Activated T-helper 17 cell treated with anti-CD3 and anti-CD28 coated beads, Interleukin-2, amount 50 U/mL, for 72 hours (primary cell): ENCODE measurements around the gene POU6F1. TPM values are rescaled to one million over a fixed set of nuclear protein-coding genes. Genes with fewer than 3 reads are reported as not detected.

ENCODE experiments used
- ATAC-seq: fragments of 150-1000 bp; cut with Tn5 transposase; replicated peaks from 2 replicates; pipeline ENCODE4 v1.10.0; 2021; ENCODE audit warnings: mild to moderate bottlenecking, moderate library complexity
- H3K27ac Mint-ChIP-seq: one replicate; pipeline ENCODE4 v1.8.0; 2022; ENCODE audit warnings: mixed read lengths
- H3K27me3 Mint-ChIP-seq: one replicate; pipeline ENCODE4 v1.8.0; 2022; ENCODE audit warnings: mixed read lengths
- H3K36me3 Mint-ChIP-seq: one replicate; pipeline ENCODE4 v1.8.0; 2022; ENCODE audit warnings: low read depth, mild to moderate bottlenecking, mixed read lengths
- H3K4me1 Mint-ChIP-seq: one replicate; pipeline ENCODE4 v1.8.0; 2022; ENCODE audit warnings: mixed read lengths
- H3K4me3 Mint-ChIP-seq: one replicate; pipeline ENCODE4 v1.8.0; 2022; ENCODE audit warnings: mild to moderate bottlenecking, mixed read lengths
- H3K9me3 Mint-ChIP-seq: one replicate; pipeline ENCODE4 v1.8.0; 2022; ENCODE audit warnings: mixed read lengths
- total RNA-seq, 2 donors: library from RNA; stranded (reverse); gene quantifications; one replicate each; pipeline ENCODE4 v1.2.3, GENCODE V29; 2022

The POU6F1 gene
- total RNA-seq, 2 donors from 2014 or later = 6.9 to 25.2 TPM

DNA sequence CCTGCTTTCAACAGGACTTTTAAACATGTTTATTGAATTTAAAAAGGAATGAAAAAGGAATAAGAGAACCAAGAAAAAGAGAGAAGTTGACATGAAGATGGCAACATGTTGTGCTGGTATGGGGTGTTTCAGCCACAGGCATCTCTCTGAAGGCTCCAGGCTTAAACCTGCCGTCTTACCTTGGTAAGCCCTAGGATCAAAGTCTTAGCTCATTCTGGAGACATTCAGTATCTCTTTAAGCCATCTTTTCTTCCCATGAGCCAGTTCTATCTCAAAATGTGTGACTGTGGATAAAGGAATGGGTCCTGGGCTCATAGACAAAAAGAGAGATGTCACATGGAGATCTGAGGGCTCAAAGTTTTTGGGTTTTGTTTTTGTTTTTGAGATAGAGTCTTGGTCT is 43.4 kb downstream of the POU6F1 start:
- H3K27me3 Mint-ChIP-seq = no peaks in the 10 kb centered on the region
- no peak overlapping the region for H3K27ac Mint-ChIP-seq
- no peaks in the 10 kb centered on the region for H3K9me3 Mint-ChIP-seq
- H3K36me3 Mint-ChIP-seq = peaks cover 4% of the 10 kb centered on the region
- H3K4me3 Mint-ChIP-seq = no peak overlapping the region
- peaks cover 8% of the 10 kb centered on the region for H3K4me1 Mint-ChIP-seq
- no peak for ATAC-seq

DNA sequence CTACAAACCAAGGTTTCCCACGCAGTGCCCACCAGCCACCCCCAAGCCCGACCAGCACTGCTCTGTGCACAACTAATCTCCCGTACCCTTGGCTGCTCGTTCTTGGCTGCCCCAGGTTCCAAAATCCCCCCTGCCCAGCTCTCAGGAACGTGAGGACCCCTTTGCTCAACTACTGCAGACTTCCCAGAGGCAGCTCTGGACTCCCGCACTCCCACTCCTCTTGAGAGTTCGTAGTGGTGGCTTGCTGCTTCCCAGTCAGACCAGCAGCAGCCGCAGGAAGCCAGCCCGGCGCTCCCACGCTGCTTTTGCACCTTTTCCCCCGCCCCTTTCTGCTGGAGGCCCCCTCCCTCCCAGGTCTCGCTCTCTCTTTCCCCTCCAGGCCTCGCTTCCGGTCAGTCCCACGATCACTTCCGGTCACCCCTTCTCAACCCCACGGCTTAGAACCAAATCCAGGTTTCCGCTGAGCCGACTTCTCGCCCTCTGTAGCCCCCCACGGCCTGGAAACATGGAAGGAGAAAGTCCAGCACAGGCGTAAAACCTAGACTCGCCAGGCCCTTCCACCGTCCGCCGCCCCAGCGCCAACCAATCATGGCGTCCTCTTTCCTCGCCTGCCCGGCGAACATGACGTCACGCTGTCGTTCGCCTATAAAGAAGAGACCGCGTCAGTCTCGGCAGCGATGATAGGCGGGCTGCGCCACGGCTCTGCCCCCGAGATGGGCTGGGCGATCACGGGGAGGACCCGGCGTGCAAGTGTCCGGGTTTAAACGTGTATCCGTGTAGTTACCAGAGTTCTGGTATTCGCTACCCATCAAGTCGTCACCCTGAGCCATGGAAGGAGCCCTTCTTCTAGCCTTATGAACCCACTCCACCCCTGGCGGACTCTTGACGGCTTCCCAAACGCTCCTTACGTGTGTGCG is 45.1 kb downstream of the POU6F1 start, which contains the start of gene TFCP2:
Gene TFCP2, minus strand, starts transcription at position 621 of the 917 bp plus-strand sequence. CDS start 713 bp downstream, outside the sequence.
- Mint-ChIP-seq H3K27me3 (no peaks in the 10 kb centered on the region), H3K36me3 (peaks cover 9% of the 10 kb centered on the region), H3K4me1 (peaks cover 10% of the 10 kb centered on the region), H3K4me3 (no peak within 1 kb of the TSS), H3K9me3 (no peaks in the 10 kb centered on the region), H3K27ac (peak within 1 kb of the TSS; percentile 59)
- peak; percentile 98 for ATAC-seq

DNA sequence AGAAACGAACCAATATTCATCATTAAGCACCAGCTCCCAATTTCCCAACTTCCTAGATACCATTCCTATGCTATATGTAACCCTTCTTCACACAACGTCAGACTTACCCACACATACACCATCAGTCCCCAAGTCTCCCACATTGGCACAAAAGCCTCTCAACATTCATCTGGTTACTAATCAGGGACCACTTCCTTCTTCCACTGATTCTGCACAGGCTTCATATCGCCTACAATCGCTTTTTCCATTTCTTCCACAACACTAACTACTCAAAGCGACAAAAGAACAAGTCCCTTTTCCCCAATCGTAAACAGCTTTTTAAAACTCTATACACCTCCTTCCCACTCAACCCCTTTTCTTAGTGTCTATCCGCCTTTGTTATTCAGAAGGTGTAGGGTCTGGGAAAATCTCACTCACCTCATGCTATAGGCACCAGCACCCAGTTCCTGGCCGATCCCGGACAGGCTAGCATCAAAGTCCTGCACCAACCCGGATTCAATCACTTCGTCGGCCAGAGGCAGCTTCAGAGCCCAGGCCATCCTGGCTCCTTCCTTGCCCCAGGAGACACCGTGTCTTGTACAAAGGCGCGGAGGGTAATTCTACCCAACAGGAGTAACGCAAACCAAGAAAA is 45.9 kb downstream of the POU6F1 start:
- Mint-ChIP-seq H3K4me1 (peaks cover 14% of the 10 kb centered on the region), H3K36me3 (peaks cover 9% of the 10 kb centered on the region)
- ATAC-seq = peak; percentile 0

DNA sequence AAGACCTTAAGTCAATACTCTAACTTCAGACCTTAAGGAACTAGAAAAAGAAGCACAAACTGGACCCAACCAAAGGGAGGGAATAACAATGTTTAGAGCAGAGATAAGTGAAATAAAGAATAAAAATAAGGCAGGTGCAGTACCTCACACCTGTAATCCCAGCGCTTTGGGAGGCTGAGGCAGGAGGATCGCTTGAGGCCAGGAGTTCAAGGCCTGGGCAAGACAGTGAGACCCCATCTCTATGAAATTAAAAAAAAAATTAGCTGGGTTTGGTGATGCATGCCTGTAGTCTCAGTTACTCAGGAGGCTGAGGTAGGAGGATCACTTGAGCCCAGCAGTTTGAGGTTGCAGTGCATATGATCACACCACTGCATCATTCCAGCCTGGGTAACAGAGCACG is 54.1 kb downstream of the POU6F1 start:
- H3K27ac Mint-ChIP-seq = no peak overlapping the region
- no peak for ATAC-seq
- H3K27me3 Mint-ChIP-seq = no peaks in the 10 kb centered on the region
- H3K4me3 Mint-ChIP-seq = no peak overlapping the region
- peaks cover 16% of the 10 kb centered on the region for H3K4me1 Mint-ChIP-seq
- peaks cover 29% of the 10 kb centered on the region for H3K36me3 Mint-ChIP-seq
- no peaks in the 10 kb centered on the region for H3K9me3 Mint-ChIP-seq

More for the DNA sequence above, 45.9 kb downstream of the POU6F1 start:
- Mint-ChIP-seq H3K4me3 (no peak overlapping the region), H3K27ac (no peak overlapping the region), H3K9me3 (no peaks in the 10 kb centered on the region), H3K27me3 (no peaks in the 10 kb centered on the region)

DNA sequence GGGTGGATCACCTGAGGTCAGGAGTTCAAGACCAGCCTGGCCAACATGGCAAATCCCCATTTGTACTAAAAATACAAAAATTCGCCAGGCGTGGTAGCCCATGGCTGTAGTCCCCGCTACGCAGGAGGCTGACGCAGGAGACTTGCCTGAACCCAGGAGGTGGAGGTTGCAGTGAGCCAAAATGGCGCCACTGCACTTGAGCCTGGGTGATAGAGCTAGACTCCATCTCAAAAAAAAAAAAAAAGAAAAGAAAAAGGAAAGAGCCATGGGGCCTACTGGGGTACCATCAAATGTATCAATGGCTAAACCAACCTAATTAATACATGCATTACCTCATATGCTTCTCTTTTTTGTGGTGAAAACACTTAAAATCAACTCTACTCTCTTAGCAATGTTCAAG is 55.6 kb downstream of the POU6F1 start:
- Mint-ChIP-seq H3K27me3 (no peaks in the 10 kb centered on the region), H3K4me3 (no peak overlapping the region), H3K4me1 (peaks cover 12% of the 10 kb centered on the region), H3K27ac (no peak overlapping the region), H3K9me3 (no peaks in the 10 kb centered on the region), H3K36me3 (peaks cover 29% of the 10 kb centered on the region)
- no peak for ATAC-seq

DNA sequence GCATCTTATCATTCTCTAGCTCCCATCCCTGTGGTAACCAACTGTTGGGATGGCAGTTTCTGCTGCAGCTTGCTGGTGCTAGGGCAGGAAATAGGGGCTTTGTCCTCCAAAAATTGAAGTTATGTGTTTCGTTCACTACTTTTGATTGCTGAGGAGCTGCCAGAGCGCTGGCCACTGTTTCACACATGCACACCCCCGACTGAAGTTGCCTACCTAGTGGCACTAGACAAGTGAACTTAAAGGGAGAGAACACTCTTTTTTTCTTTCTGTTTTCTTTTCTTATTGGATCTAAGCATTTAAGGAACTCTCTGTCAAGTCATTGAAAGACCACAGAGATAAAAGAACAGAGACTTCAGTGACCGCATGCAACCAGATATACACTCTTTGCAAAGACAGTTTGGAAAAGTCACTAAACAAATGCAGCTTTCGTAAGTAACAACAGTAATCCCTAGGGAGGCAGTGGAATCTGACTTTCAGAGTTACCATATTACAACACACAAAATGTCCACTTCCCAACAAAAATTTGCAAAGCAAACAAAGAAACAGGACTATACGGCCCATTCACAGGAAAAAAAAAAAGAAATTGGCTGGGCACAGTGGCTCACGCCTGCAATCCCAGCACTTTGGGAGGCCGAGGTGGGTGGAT is 56.9 kb downstream of the POU6F1 start:
- peaks cover 29% of the 10 kb centered on the region for H3K36me3 Mint-ChIP-seq
- no peaks in the 10 kb centered on the region for H3K27me3 Mint-ChIP-seq

DNA sequence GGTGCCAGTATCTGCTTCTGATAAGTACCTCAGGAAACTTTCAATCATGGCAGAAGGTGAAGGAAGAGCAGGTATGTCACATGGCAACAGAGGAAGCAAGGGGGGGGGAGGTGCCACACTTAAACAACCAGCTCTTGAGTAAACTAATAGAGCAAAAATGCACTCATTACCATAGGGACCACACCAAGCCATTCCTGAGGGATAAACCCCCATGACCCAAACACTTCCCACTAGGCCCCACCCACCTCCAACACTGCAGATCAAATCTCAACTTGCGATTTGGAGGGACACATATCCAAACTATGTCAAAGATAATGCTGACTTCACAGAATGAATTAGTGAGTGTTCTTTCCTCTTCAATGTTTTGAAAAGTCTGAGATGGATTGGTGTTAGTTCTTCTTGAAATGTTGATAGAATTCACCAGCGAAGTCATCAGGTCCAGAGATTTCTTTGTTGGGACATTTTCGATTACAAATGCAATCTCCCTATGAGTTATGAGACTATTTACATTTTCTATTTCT is 61.6 kb downstream of the POU6F1 start:
- Mint-ChIP-seq H3K4me3 (no peak overlapping the region), H3K27me3 (no peaks in the 10 kb centered on the region), H3K9me3 (no peaks in the 10 kb centered on the region), H3K27ac (peak overlapping the region; percentile 48), H3K4me1 (no peaks in the 10 kb centered on the region), H3K36me3 (peaks cover 9% of the 10 kb centered on the region)
- no peak for ATAC-seq

More for the DNA sequence above, 56.9 kb downstream of the POU6F1 start:
- H3K9me3 Mint-ChIP-seq = no peaks in the 10 kb centered on the region
- H3K4me3 Mint-ChIP-seq = no peak overlapping the region
- H3K4me1 Mint-ChIP-seq = peaks cover 6% of the 10 kb centered on the region
- no peak for ATAC-seq
- no peak overlapping the region for H3K27ac Mint-ChIP-seq

DNA sequence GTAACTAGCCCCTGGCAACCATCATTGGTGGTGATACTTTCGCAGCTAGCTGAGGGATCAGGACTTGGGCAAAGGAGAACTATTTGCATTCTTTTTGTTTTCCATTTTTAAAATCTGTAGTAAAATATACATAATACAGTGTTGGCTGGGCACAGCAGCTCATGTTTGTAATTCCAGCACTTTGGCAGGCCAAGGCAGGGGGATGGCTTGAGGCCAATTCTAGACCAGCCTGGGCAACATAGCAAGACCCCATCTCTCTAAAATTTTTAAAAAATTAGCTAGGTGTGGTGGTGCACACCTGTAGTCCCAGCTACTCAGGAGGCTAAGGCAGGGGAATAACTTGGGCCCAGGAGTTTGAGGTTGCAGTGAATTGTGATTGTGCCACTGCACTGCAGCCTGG is 64.9 kb downstream of the POU6F1 start:
- Mint-ChIP-seq H3K4me3 (no peak overlapping the region), H3K9me3 (no peaks in the 10 kb centered on the region), H3K36me3 (no peaks in the 10 kb centered on the region), H3K27me3 (no peaks in the 10 kb centered on the region), H3K4me1 (peaks cover 10% of the 10 kb centered on the region), H3K27ac (no peak overlapping the region)
- no peak for ATAC-seq

DNA sequence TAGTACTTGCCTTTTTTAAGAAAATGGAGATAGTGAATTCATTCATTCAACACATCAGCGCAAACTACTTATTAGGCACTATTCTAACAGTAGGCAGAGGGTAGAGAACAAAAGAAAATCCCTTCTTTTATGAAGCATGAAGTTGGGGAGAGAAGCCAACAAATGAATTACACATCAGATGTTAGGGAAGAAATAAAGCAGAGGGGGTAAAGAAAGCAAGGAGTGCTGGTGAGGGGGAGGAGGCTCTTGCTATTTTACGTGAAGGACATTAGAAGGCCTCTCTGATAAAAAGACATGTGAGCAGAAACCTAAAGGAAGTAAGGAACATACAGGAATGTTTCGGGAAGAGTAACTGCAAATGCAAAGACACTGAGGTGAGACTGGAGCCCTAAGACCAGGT is 67.1 kb downstream of the POU6F1 start:
- no peak overlapping the region for H3K4me3 Mint-ChIP-seq
- H3K27ac Mint-ChIP-seq = peak overlapping the region; percentile 23
- peaks cover 18% of the 10 kb centered on the region for H3K36me3 Mint-ChIP-seq
- no peak for ATAC-seq
- peaks cover 17% of the 10 kb centered on the region for H3K4me1 Mint-ChIP-seq
- H3K9me3 Mint-ChIP-seq = no peaks in the 10 kb centered on the region
- no peaks in the 10 kb centered on the region for H3K27me3 Mint-ChIP-seq

DNA sequence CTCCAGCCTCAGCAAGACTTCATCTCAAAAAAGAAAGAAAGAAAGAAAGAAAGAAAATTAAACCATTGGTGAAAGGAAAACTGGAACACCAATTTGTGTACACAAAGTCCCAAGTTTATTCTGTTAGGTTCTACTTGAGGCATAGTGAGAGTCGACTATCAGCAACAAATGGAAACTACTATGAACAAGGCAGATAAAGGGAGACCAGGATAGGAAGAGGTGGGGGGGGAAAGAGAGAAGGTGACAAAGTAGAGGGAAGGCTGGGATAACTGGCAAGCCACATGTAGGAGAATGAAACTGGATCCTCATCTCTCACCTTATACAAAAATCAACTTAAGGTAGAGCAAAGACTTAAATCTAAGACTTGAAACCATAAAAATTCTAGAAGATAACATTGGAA is 70.6 kb downstream of the POU6F1 start:
- H3K27ac Mint-ChIP-seq = no peak overlapping the region
- H3K4me3 Mint-ChIP-seq = no peak overlapping the region
- H3K9me3 Mint-ChIP-seq = no peaks in the 10 kb centered on the region

DNA sequence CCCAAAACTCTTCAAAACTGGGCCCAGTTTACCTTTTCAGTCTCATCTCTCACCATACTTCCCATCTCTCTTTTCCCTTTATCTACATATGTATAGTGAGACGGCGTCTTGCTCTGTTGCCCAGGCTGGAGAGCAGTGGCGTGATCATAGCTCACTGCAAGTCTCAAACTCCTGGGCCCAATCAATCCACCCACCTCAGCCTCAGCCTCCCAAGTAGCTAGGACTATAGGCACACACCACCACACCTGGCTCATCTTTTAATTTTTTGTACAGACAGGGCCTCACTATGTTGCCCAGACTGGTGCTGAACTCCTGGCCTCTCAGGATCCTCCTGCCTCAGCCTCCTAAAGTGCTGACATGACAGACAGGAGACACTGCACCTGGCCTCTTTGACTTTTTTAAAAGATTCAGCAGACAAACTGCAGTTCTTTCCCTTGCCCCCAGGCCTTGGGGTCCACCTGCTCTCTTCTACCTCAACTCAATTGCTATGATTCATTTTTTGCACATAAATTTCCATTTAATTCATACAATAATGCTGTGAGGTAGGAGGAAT is 78.5 kb downstream of the POU6F1 start:
- Mint-ChIP-seq H3K4me1 (peaks cover 9% of the 10 kb centered on the region), H3K27me3 (no peaks in the 10 kb centered on the region), H3K9me3 (no peaks in the 10 kb centered on the region), H3K36me3 (peaks cover 39% of the 10 kb centered on the region), H3K27ac (no peak overlapping the region), H3K4me3 (no peak overlapping the region)
- no peak for ATAC-seq

More for the DNA sequence above, 70.6 kb downstream of the POU6F1 start:
- Mint-ChIP-seq H3K36me3 (peaks cover 34% of the 10 kb centered on the region), H3K4me1 (peaks cover 25% of the 10 kb centered on the region), H3K27me3 (no peaks in the 10 kb centered on the region)
- ATAC-seq = no peak
